OCI-LY1 (cell line): ENCODE results near the gene PYGB.

Source experiments
- H2AFZ ChIP-seq: fragments of 200-600 bp; sonication (generic), shearing (Covaris generic); 2 replicates; pipeline ENCODE4 v1.6.0; 2014; ENCODE audit warnings: antibody characterized with exemption, mild to moderate bottlenecking, low read length
- H3F3A ChIP-seq: fragments of 200-600 bp; sonication (generic), shearing (Covaris generic); 2 replicates; pipeline ENCODE4 v1.6.0; 2014; ENCODE audit warnings: mild to moderate bottlenecking, antibody characterized with exemption, low read length, moderate library complexity; ENCODE audit not compliant: insufficient read depth
- H3K27ac ChIP-seq: fragments of 200-600 bp; sonication (generic); 2 replicates; pipeline ENCODE4 v1.5.1; 2014; ENCODE audit warnings: low read length, mixed run types, mild to moderate bottlenecking, low read depth; ENCODE audit not compliant: poor library complexity, severe bottlenecking
- H3K27me3 ChIP-seq: fragments of 200-600 bp; sonication (generic); 2 replicates; pipeline ENCODE4 v1.6.0; 2014; ENCODE audit warnings: antibody characterized with exemption, mild to moderate bottlenecking, low read length, moderate library complexity; ENCODE audit not compliant: insufficient read depth
- H3K36me3 ChIP-seq: fragments of 200-600 bp; sonication (generic); 2 replicates; pipeline ENCODE4 v1.6.1; 2014; ENCODE audit warnings: mild to moderate bottlenecking, antibody characterized with exemption, low read length, moderate library complexity, mixed read lengths; ENCODE audit not compliant: insufficient read depth
- H3K4me1 ChIP-seq: fragments of 200-600 bp; sonication (generic); 2 replicates; pipeline ENCODE4 v1.5.1; 2014; ENCODE audit warnings: mild to moderate bottlenecking, low read length, moderate library complexity; ENCODE audit not compliant: insufficient read depth, severe bottlenecking
- H3K4me2 ChIP-seq: fragments of 200-600 bp; sonication (generic), shearing (Covaris generic); 2 replicates; pipeline ENCODE4 v1.6.1; 2014; ENCODE audit warnings: low read length
- H3K4me3 ChIP-seq: fragments of 200-600 bp; sonication (generic); 2 replicates; pipeline ENCODE4 v1.5.1; 2014; ENCODE audit warnings: low read length, low read depth, mild to moderate bottlenecking, mixed read lengths; ENCODE audit not compliant: poor library complexity, severe bottlenecking
- H3K79me2 ChIP-seq: fragments of 200-600 bp; shearing (Covaris generic); 2 replicates; pipeline ENCODE4 v1.6.1; 2016; ENCODE audit warnings: mixed run types, low read length, mixed read lengths; ENCODE audit not compliant: insufficient read depth
- H3K9ac ChIP-seq: fragments of 200-600 bp; sonication (generic), shearing (Covaris generic); 2 replicates; pipeline ENCODE4 v1.6.1; 2014; ENCODE audit warnings: mild to moderate bottlenecking, low read length, mixed read lengths
- H3K9me2 ChIP-seq: fragments of 200-600 bp; sonication (generic), shearing (Covaris generic); 2 replicates; pipeline ENCODE4 v1.6.1; 2014; ENCODE audit warnings: low read depth, mild to moderate bottlenecking, low read length, mixed read lengths
- H3K9me3 ChIP-seq: fragments of 200-600 bp; shearing (Covaris generic); 2 replicates; pipeline ENCODE4 v1.6.1; 2014; ENCODE audit warnings: low read length, mixed read lengths
- H4K20me1 ChIP-seq: fragments of 200-600 bp; sonication (generic), shearing (Covaris generic); 2 replicates; pipeline ENCODE4 v1.6.0; 2016; ENCODE audit warnings: mild to moderate bottlenecking, low read length; ENCODE audit not compliant: insufficient read depth
- EZH2 ChIP-seq: fragments of 200-600 bp; sonication (generic), shearing (Covaris generic); IDR thresholded peaks from 2 replicates; pipeline ENCODE4 v1.8.0; 2017; ENCODE audit warnings: borderline replicate concordance, mixed run types, mild to moderate bottlenecking, antibody characterized with exemption, low read length, moderate library complexity, mixed read lengths
- TF ChIP-seq, protein P1 (sequence below): fragments of 200-600 bp; sonication (generic), shearing (Covaris generic); IDR thresholded peaks from 2 replicates; pipeline ENCODE4 v1.5.1; 2017; ENCODE audit warnings: mild to moderate bottlenecking, antibody characterized with exemption, low read length, moderate library complexity, mixed read lengths

Gene PYGB

DNA sequence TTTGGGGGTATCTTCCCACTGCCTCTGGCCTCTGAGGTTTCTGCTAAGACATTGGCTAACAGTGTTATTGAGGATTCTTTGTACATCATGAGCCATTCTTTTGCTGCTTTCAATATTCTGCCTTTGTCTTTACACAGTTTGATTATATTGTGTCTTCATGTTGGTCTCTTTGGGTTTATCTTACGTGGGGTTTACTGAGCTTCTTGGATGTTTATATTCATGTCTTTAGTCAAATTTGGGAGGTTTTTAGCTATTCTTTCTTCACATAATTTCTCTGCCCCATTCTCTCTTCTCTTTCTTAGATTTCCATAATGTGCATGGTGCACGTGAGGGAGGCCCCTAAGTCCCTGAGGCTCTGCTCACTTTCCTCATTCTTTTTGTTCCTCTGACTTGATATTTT lies 44.8 kb upstream of the PYGB start:
- Histone ChIP-seq H3K79me2 (peaks cover 6% of the 10 kb centered on the region; the same call in 1 of the 2 replicates), H3K4me1 (peaks cover 39% of the 10 kb centered on the region), H3K4me2 (no peak overlapping the region; the same call in 1 of the 2 replicates)

DNA sequence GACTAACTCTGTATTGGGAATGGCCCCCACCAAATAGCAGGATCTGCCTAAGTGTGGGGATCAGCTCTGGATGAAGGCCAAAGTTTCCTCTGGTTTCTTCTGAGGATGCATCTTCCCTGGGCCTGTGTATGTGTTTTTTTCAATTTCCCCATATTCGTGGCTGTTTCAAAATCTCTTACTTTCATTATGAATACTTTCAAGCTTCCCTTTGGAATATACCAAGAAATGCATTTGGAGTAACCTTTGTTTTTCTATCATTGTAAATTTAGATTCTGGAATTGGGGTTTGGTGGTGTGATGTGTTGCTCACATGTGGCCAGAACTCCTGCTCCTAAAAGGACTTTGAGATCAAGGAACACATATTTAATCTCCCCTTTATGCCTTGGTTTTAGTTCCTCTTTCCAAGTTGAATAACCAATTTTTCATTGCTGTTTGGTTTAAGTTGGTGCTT lies 44.0 kb upstream of the PYGB start:
- Histone ChIP-seq H2AFZ (no peak overlapping the region), H3K36me3 (no peaks in the 10 kb centered on the region; the same call in 1 of the 2 replicates), H3F3A (no peaks in the 10 kb centered on the region), H3K9ac (no peak overlapping the region), H3K27ac (peak overlapping the region; percentile 21), H4K20me1 (no peaks in the 10 kb centered on the region), H3K9me3 (no peaks in the 10 kb centered on the region), H3K4me3 (no peak overlapping the region), H3K4me1 (peaks cover 36% of the 10 kb centered on the region), H3K4me2 (peak overlapping the region; percentile 38; the same call in 1 of the 2 replicates), H3K79me2 (peaks cover 6% of the 10 kb centered on the region; the same call in 1 of the 2 replicates), H3K9me2 (no peaks in the 10 kb centered on the region), H3K27me3 (no peaks in the 10 kb centered on the region)
- TF ChIP-seq, protein P1, sequence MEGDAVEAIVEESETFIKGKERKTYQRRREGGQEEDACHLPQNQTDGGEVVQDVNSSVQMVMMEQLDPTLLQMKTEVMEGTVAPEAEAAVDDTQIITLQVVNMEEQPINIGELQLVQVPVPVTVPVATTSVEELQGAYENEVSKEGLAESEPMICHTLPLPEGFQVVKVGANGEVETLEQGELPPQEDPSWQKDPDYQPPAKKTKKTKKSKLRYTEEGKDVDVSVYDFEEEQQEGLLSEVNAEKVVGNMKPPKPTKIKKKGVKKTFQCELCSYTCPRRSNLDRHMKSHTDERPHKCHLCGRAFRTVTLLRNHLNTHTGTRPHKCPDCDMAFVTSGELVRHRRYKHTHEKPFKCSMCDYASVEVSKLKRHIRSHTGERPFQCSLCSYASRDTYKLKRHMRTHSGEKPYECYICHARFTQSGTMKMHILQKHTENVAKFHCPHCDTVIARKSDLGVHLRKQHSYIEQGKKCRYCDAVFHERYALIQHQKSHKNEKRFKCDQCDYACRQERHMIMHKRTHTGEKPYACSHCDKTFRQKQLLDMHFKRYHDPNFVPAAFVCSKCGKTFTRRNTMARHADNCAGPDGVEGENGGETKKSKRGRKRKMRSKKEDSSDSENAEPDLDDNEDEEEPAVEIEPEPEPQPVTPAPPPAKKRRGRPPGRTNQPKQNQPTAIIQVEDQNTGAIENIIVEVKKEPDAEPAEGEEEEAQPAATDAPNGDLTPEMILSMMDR = no peak
- TF ChIP-seq EZH2 = no peak

More for the DNA sequence above, 44.8 kb upstream of the PYGB start:
- Histone ChIP-seq H3K9ac (no peak overlapping the region), H2AFZ (no peak overlapping the region), H3K36me3 (no peaks in the 10 kb centered on the region; the same call in 1 of the 2 replicates), H3K9me3 (no peaks in the 10 kb centered on the region), H4K20me1 (no peaks in the 10 kb centered on the region), H3K27me3 (no peaks in the 10 kb centered on the region), H3K4me3 (no peak overlapping the region), H3F3A (no peaks in the 10 kb centered on the region), H3K27ac (no peak overlapping the region), H3K9me2 (no peaks in the 10 kb centered on the region)
- TF ChIP-seq, protein P1 = no peak
- TF ChIP-seq EZH2 = no peak

DNA sequence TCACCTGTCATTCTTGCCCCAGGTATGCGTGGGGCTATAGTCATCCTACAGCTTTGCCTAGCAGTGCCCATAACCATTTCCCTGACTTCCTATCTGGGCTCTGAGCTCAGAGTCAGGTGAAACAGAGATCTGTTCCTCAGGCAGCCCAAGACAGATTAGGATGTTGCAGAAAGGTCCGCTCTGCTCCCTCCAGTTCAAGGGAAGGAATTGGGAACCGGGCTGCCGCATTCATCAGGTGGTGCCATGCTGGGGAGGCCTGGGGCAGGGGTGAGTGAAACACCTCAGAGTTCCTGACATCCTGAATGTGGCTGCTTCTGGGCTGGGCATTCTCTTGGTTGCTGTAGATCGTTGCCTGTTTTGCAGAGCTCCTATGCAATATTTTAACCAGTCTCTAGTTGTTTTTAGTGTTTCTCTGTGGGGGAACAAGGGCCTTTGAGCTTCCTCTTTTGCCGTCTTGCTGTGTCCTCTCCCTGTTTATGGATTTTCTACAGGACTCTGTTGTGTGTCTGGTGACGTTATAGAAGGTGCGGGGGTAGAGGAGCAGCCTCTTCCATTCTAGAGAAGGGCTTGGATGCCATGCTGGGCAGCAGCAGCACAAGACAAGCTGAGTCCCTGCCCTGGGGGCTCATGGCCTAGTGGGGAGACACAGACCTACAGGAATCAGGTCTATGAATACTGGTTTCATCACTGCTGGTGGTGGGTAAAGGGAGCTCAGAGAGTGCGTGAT lies 43.2 kb upstream of the PYGB start:
- Histone ChIP-seq H3K27ac (no peak overlapping the region), H3K9ac (no peak overlapping the region), H2AFZ (no peak overlapping the region), H3K9me3 (no peaks in the 10 kb centered on the region), H3K36me3 (peaks cover under 1% of the 10 kb centered on the region; the same call in 1 of the 2 replicates), H3K27me3 (no peaks in the 10 kb centered on the region), H3K4me2 (no peak overlapping the region), H3F3A (no peaks in the 10 kb centered on the region), H4K20me1 (no peaks in the 10 kb centered on the region), H3K4me3 (no peak overlapping the region), H3K4me1 (peaks cover 28% of the 10 kb centered on the region), H3K9me2 (no peaks in the 10 kb centered on the region), H3K79me2 (peaks cover 6% of the 10 kb centered on the region; the same call in 1 of the 2 replicates)
- TF ChIP-seq EZH2 = no peak
- TF ChIP-seq, protein P1 = no peak
